Measurements from ENCODE around the gene UTS2B.

DNA sequence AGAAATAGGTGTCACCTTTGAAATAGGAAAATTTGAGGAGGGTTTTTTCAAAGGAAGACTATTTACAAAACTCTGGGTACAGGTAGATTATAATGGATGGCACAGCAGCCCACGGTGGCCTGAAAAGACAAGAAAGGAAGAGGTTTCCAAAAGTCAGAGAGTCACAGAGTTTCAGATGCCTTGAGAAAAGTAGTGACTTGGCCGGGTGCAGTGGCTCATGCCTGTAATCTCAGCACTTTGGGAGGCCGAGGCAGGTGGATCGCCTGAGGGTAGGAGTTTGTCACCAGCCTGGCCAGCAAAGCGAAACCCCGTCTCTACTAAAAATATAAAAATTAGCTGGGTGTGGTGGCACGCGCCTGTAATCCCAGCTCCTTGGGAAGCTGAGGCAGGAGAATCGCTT, 96.1 kb downstream of the UTS2B start:
- TF ChIP-seq, protein P1, sequence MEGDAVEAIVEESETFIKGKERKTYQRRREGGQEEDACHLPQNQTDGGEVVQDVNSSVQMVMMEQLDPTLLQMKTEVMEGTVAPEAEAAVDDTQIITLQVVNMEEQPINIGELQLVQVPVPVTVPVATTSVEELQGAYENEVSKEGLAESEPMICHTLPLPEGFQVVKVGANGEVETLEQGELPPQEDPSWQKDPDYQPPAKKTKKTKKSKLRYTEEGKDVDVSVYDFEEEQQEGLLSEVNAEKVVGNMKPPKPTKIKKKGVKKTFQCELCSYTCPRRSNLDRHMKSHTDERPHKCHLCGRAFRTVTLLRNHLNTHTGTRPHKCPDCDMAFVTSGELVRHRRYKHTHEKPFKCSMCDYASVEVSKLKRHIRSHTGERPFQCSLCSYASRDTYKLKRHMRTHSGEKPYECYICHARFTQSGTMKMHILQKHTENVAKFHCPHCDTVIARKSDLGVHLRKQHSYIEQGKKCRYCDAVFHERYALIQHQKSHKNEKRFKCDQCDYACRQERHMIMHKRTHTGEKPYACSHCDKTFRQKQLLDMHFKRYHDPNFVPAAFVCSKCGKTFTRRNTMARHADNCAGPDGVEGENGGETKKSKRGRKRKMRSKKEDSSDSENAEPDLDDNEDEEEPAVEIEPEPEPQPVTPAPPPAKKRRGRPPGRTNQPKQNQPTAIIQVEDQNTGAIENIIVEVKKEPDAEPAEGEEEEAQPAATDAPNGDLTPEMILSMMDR (conservative IDR thresholded peaks at IDR 0.05; ENCODE audit: low read depth, low read length) = no peak
- TF ChIP-seq EZH2 (IDR thresholded peaks at IDR 0.05; ENCODE audit: borderline replicate concordance, low read depth, low read length, poor library complexity, severe bottlenecking) = no peak

Data from A673 (cell line).